ENCODE measurements around the gene USP10.

USP10 gene

DNA sequence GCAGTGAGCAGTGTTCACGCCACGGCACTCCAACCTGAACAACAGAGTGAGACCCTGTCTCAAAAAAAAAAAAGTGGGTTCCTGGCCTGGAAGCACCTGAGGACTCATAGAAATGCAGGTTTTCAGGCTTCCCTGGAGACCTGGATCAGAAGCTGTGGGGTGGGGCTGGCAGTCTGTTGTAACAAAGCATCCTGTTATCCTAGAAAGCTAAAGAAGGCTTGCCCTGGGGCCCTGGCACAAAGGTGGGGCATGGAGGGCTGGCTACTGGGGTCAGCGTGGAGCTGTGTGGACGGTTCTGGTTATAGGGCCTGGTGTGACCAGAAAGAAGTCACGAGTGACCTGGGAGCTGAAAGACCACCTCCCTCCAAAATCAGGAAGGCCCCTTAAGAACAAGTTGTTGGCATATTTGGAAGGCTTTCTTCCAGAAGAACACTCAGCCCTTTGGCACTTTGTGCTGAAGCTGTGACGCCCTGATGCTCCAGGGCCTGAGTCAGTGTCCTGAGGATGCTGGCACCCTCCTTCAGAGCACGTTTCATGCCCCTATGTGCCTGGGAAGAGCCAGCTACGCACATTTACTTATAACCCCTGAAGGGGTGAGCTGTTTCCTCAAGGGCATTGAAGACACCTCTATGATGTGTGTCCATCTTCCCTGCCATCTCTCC, 126.2 kb downstream of the USP10 start:
- ATAC-seq = no peak
- TF ChIP-seq ISL1 (CRISPR knock-in tag; IDR thresholded peaks at IDR 0.05) (no peak), ZNF8 (CRISPR knock-in tag; IDR thresholded peaks at IDR 0.05) (no peak), RARB (CRISPR knock-in tag; IDR thresholded peaks at IDR 0.05) (no peak), TOX (CRISPR knock-in tag; IDR thresholded peaks at IDR 0.05; ENCODE audit: borderline replicate concordance) (no peak), OSR1 (CRISPR knock-in tag; IDR thresholded peaks at IDR 0.05) (no peak)

DNA sequence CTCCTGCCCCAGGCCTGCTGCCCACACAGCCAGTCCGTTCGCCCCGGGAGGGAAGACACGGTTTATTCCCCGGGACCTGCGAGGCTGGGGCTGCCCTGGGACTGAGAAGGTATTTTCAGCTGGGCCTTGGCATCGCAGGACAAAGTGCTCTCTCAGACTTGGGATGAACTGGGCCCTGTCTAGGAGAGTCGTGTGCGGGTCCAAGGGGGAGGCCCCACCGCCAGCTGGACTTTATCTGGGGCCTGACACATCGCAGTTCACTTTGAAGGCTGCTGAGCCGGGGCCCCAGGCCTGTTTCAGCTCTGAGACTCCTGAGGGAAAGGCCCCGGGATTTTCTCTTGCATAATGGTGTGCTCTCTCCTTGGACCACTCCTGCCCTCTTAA, 126.8 kb downstream of the USP10 start:
- peak; percentile 28 for ATAC-seq
- no peak for TF ChIP-seq ZNF8 (CRISPR knock-in tag; IDR thresholded peaks at IDR 0.05)
- TF ChIP-seq ZC3H10 (CRISPR knock-in tag; IDR thresholded peaks at IDR 0.05) = no peak
- no peak for TF ChIP-seq ESRRG (CRISPR knock-in tag; IDR thresholded peaks at IDR 0.05)
- TF ChIP-seq TOX (CRISPR knock-in tag; IDR thresholded peaks at IDR 0.05; ENCODE audit: borderline replicate concordance) = no peak

DNA sequence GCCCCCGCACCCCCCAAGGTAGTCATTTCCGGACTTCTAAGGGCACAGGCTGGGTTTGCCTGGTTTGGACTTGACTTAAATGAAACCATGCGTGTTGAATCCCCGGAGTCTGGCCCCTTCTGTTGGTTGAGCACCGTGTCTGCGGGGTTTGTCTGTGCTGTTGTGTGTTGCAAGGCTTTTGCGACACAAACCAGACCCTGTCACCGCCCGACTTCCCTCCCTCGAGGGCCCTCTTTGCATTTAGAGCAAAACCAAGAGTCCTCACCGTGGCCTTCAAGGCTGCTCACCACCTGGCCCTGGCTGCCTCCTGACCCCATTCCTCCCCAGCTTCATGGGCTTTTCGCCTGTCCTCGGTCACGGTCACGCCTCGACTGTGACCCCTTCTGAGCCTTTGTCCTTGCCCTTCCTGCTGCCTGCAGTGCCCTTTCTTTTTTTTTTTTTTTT, 127.4 kb downstream of the USP10 start:
- TF ChIP-seq TCF4 (CRISPR knock-in tag; IDR thresholded peaks at IDR 0.05; ENCODE audit: borderline replicate concordance) (peak; percentile 50; the same call in 1 of the 2 replicates), SNAI2 (CRISPR knock-in tag; IDR thresholded peaks at IDR 0.05) (no peak)
- ATAC-seq = peak; percentile 7

DNA sequence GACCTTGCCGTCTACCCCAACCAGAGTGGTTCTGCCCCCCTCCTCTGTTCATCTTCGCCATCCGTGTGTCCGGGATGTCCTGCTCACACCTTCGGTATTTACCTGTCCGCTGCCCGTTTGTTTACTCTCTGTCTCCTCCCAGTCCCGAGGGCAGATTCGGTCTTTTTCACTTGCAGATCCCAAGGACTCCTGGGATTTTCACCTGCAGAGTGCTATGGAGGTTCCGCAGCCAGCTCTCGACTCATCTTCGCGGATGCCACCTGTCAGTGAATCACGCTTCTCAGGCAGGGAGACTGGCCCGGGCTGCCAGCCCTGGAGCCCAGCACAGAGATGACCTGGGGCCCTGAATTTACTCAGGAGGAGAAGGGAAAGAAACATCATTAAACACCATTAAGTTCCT, 128.1 kb downstream of the USP10 start:
- TF ChIP-seq, protein P1, sequence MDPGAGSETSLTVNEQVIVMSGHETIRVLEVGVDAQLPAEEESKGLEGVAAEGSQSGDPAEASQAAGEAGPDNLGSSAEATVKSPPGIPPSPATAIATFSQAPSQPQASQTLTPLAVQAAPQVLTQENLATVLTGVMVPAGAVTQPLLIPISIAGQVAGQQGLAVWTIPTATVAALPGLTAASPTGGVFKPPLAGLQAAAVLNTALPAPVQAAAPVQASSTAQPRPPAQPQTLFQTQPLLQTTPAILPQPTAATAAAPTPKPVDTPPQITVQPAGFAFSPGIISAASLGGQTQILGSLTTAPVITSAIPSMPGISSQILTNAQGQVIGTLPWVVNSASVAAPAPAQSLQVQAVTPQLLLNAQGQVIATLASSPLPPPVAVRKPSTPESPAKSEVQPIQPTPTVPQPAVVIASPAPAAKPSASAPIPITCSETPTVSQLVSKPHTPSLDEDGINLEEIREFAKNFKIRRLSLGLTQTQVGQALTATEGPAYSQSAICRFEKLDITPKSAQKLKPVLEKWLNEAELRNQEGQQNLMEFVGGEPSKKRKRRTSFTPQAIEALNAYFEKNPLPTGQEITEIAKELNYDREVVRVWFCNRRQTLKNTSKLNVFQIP (CRISPR knock-in tag; IDR thresholded peaks at IDR 0.05; ENCODE audit: borderline replicate concordance, low read depth) = no peak
- TF ChIP-seq RARB (CRISPR knock-in tag; IDR thresholded peaks at IDR 0.05) = no peak
- TF ChIP-seq ZNF70 (CRISPR knock-in tag; IDR thresholded peaks at IDR 0.05) = no peak
- no peak for TF ChIP-seq ARNTL (CRISPR knock-in tag; IDR thresholded peaks at IDR 0.05; ENCODE audit: borderline replicate concordance, low read depth)
- ATAC-seq = no peak

DNA sequence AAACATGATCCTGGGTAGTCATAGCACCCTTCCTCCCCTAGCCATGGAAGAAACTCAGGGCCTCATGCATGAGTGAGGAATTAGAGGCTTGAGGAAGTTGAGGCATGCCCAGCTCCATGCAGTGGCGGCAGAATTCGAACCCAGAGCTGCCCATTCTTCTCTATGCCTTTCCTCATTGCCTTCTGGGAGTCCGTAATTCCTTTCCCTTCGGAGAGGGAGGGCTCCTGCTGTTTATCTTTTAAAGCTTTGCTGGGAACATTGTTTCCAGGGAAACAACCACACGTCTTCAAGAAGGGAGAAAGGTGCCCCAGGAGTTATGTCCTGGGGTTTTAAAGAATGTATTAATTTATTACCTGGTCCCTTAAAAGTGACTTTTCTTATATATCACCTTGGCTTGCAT, 128.5 kb downstream of the USP10 start:
- ATAC-seq = no peak
- TF ChIP-seq ARNTL (CRISPR knock-in tag; IDR thresholded peaks at IDR 0.05; ENCODE audit: borderline replicate concordance, low read depth) = no peak
- TF ChIP-seq, protein P1 (CRISPR knock-in tag; IDR thresholded peaks at IDR 0.05; ENCODE audit: borderline replicate concordance, low read depth) = no peak
- TF ChIP-seq, protein P2, sequence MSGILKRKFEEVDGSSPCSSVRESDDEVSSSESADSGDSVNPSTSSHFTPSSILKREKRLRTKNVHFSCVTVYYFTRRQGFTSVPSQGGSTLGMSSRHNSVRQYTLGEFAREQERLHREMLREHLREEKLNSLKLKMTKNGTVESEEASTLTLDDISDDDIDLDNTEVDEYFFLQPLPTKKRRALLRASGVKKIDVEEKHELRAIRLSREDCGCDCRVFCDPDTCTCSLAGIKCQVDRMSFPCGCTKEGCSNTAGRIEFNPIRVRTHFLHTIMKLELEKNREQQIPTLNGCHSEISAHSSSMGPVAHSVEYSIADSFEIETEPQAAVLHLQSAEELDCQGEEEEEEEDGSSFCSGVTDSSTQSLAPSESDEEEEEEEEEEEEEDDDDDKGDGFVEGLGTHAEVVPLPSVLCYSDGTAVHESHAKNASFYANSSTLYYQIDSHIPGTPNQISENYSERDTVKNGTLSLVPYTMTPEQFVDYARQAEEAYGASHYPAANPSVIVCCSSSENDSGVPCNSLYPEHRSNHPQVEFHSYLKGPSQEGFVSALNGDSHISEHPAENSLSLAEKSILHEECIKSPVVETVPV (CRISPR knock-in tag; IDR thresholded peaks at IDR 0.05) = no peak
- TF ChIP-seq OSR1 (CRISPR knock-in tag; IDR thresholded peaks at IDR 0.05) = no peak
- TF ChIP-seq ZNF565 (CRISPR knock-in tag; conservative IDR thresholded peaks at IDR 0.05; ENCODE audit: low read depth) = no peak
- no peak for TF ChIP-seq BACH2 (CRISPR knock-in tag; IDR thresholded peaks at IDR 0.05; ENCODE audit: borderline replicate concordance)
- no peak for TF ChIP-seq TCF4 (CRISPR knock-in tag; IDR thresholded peaks at IDR 0.05; ENCODE audit: borderline replicate concordance)
- TF ChIP-seq ZC3H10 (CRISPR knock-in tag; IDR thresholded peaks at IDR 0.05) = no peak
- TF ChIP-seq TOX (CRISPR knock-in tag; IDR thresholded peaks at IDR 0.05; ENCODE audit: borderline replicate concordance) = no peak
- TF ChIP-seq, protein P3, sequence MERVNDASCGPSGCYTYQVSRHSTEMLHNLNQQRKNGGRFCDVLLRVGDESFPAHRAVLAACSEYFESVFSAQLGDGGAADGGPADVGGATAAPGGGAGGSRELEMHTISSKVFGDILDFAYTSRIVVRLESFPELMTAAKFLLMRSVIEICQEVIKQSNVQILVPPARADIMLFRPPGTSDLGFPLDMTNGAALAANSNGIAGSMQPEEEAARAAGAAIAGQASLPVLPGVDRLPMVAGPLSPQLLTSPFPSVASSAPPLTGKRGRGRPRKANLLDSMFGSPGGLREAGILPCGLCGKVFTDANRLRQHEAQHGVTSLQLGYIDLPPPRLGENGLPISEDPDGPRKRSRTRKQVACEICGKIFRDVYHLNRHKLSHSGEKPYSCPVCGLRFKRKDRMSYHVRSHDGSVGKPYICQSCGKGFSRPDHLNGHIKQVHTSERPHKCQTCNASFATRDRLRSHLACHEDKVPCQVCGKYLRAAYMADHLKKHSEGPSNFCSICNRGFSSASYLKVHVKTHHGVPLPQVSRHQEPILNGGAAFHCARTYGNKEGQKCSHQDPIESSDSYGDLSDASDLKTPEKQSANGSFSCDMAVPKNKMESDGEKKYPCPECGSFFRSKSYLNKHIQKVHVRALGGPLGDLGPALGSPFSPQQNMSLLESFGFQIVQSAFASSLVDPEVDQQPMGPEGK (CRISPR knock-in tag; IDR thresholded peaks at IDR 0.05; ENCODE audit: borderline replicate concordance) = no peak
- TF ChIP-seq ZFP3 (CRISPR knock-in tag; IDR thresholded peaks at IDR 0.05) = no peak
- TF ChIP-seq CSDC2 (CRISPR knock-in tag; IDR thresholded peaks at IDR 0.05) = no peak
- TF ChIP-seq ZNF70 (CRISPR knock-in tag; IDR thresholded peaks at IDR 0.05) = no peak
- no peak for TF ChIP-seq ISL1 (CRISPR knock-in tag; IDR thresholded peaks at IDR 0.05)

Data from SK-N-SH treated with all-trans-retinoic acid at 6 μM for 48 hours (cell line).